ENCODE data around the gene TAAR5. TPM values are rescaled to one million over a fixed set of nuclear protein-coding genes. Genes with fewer than 3 reads are reported as not detected.

Gene TAAR5
- total RNA-seq, 1 experiment from 2014 or later = not detected

DNA sequence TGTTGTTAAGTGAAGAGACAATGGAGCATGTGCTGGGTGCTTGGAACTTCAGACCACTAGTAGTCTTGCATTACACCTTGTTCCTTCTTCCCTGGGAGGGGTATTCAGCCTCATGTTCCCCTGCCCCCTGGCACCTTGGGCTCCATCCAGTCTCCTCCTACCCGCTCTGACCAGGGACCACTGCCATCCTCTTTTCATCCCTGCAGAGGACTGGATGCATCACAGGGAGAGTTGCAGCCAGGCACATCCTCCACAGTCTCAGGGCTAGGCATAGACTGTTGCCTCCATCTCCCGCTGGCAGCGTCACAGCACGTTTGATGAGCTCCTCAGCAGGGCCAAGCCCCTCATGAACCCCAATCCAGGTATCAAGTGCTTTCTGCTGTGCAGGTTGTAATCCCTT is 38.3 kb downstream of the TAAR5 start:
- no peaks in the 10 kb centered on the region for H3K9me3 Mint-ChIP-seq (ENCODE audit: unreplicated experiment)
- TF ChIP-seq, protein P1, sequence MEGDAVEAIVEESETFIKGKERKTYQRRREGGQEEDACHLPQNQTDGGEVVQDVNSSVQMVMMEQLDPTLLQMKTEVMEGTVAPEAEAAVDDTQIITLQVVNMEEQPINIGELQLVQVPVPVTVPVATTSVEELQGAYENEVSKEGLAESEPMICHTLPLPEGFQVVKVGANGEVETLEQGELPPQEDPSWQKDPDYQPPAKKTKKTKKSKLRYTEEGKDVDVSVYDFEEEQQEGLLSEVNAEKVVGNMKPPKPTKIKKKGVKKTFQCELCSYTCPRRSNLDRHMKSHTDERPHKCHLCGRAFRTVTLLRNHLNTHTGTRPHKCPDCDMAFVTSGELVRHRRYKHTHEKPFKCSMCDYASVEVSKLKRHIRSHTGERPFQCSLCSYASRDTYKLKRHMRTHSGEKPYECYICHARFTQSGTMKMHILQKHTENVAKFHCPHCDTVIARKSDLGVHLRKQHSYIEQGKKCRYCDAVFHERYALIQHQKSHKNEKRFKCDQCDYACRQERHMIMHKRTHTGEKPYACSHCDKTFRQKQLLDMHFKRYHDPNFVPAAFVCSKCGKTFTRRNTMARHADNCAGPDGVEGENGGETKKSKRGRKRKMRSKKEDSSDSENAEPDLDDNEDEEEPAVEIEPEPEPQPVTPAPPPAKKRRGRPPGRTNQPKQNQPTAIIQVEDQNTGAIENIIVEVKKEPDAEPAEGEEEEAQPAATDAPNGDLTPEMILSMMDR (IDR thresholded peaks at IDR 0.05; ENCODE audit: insufficient read depth in 1 of 2, low read depth in 1 of 2, low read length in 1 of 2, severe bottlenecking in 1 of 2, unreplicated experiment in 1 of 2) = no peak
- POLR2A ChIA-PET = no interaction called here
- H3K4me1 ChIP-seq = no peaks in the 10 kb centered on the region
- H3K9me3 ChIP-seq = no peaks in the 10 kb centered on the region
- no peak overlapping the region for H3K4me3 Mint-ChIP-seq (ENCODE audit: unreplicated experiment)
- DNase-seq = no peak
- H3K27me3 ChIP-seq (replicated peaks; ENCODE audit: control insufficient read depth, insufficient read depth, low read length) = no peaks in the 10 kb centered on the region
- H3K27me3 Mint-ChIP-seq (ENCODE audit: insufficient read depth, unreplicated experiment) = no peaks in the 10 kb centered on the region
- H3K4me1 Mint-ChIP-seq (ENCODE audit: low read depth, unreplicated experiment) = no peaks in the 10 kb centered on the region
- no peak overlapping the region for H3K4me3 ChIP-seq (ENCODE audit: low read depth, low read length)
- intact Hi-C loops (cut with micrococcal nuclease; ENCODE audit: unreplicated experiment) = no loop called here
- H3K36me3 ChIP-seq (ENCODE audit: control insufficient read depth, insufficient read depth, low read length) = no peaks in the 10 kb centered on the region
- H3K27ac Mint-ChIP-seq (ENCODE audit: unreplicated experiment) = no peak overlapping the region
- H3K36me3 Mint-ChIP-seq (ENCODE audit: insufficient read depth, unreplicated experiment) = no peaks in the 10 kb centered on the region
- BruUV-seq (replicated peaks) = no TSS peak
- CTCF ChIA-PET = no interaction called here

DNA sequence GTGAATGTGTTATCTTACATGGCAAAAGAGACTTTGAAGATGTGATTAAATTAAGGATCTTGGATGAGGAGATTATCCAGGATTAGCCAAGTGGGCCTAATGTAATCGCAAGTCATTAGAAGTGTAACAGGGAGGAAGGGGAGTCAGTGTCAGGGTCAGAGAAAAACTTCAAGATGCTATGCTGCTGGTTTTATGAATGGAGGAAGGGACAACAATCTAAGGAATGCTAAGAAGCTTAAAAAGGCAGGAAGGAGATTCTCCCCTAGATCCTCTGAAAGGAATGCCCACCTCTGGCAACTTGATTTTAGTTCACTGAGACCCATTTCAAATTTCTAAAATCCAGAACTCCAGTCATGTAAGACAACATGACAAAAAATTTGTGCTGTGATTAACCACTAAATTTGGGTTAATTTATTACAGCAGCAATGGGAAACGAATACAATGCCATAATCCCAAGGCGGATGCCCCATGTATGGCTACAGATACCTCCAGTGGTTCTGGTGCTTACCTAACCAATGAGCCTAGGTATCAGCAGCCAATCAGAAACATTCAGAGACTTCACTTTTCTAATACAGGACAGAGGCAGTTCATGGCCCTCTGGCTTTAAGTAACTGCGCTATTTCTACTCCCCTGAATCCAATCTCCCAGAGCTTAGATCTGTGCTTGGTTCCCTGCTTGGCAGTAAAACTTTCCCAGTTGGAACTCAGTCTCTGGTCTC is 40.6 kb downstream of the TAAR5 start:
- ChIA-PET POLR2A (no interaction called here), CTCF (no interaction called here)
- Mint-ChIP-seq H3K27me3 (ENCODE audit: insufficient read depth, unreplicated experiment) (no peaks in the 10 kb centered on the region), H3K27ac (ENCODE audit: unreplicated experiment) (no peak overlapping the region), H3K4me3 (ENCODE audit: unreplicated experiment) (no peak overlapping the region), H3K4me1 (ENCODE audit: low read depth, unreplicated experiment) (no peaks in the 10 kb centered on the region), H3K36me3 (ENCODE audit: insufficient read depth, unreplicated experiment) (no peaks in the 10 kb centered on the region), H3K9me3 (ENCODE audit: unreplicated experiment) (no peaks in the 10 kb centered on the region)
- intact Hi-C loops (cut with micrococcal nuclease; ENCODE audit: unreplicated experiment) = no loop called here
- H3K27me3 ChIP-seq (replicated peaks; ENCODE audit: control insufficient read depth, insufficient read depth, low read length) = no peaks in the 10 kb centered on the region
- no peak overlapping the region for H3K4me3 ChIP-seq (ENCODE audit: low read depth, low read length)
- no TSS peak for BruUV-seq (replicated peaks)
- DNase-seq = no peak
- TF ChIP-seq, protein P1 (IDR thresholded peaks at IDR 0.05; ENCODE audit: insufficient read depth in 1 of 2, low read depth in 1 of 2, low read length in 1 of 2, severe bottlenecking in 1 of 2, unreplicated experiment in 1 of 2) = no peak
- H3K4me1 ChIP-seq = no peaks in the 10 kb centered on the region
- H3K36me3 ChIP-seq (ENCODE audit: control insufficient read depth, insufficient read depth, low read length) = no peaks in the 10 kb centered on the region
- no peaks in the 10 kb centered on the region for H3K9me3 ChIP-seq

DNA sequence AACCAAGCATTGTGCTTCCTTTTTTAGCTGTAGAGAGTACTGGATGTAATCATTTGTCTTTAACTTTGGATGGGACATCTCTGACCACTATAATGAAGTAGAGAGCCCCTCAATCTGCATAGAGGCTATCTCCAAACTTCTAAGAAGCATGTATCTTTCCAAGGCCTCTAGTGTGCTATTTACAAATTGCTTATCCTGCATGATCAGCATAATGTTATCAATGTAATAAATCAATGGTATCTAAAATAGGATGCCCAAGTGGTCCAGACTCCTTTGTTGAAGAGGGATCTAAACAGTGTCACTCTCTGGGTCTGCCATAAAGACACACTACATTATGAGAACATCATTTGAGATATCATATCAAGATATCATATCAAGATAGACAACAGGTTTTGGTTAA is 44.7 kb downstream of the TAAR5 start:
- TF ChIP-seq, protein P1 (IDR thresholded peaks at IDR 0.05; ENCODE audit: insufficient read depth in 1 of 2, low read depth in 1 of 2, low read length in 1 of 2, severe bottlenecking in 1 of 2, unreplicated experiment in 1 of 2) = no peak
- Histone ChIP-seq H3K36me3 (ENCODE audit: control insufficient read depth, insufficient read depth, low read length) (no peaks in the 10 kb centered on the region), H3K4me3 (ENCODE audit: low read depth, low read length) (no peak overlapping the region), H3K9me3 (no peaks in the 10 kb centered on the region), H3K4me1 (no peaks in the 10 kb centered on the region), H3K27me3 (replicated peaks; ENCODE audit: control insufficient read depth, insufficient read depth, low read length) (no peaks in the 10 kb centered on the region)
- POLR2A ChIA-PET = interaction anchor here (0.5 kb wide), 1 partner anchor 593 kb away, joined by 4 read pairs; the partner anchor contains the start of gene CCN2
- CTCF ChIA-PET = interaction anchor here (0.6 kb wide), 1 partner anchor 14 kb away, joined by 3 read pairs; no protein-coding TSS in a partner anchor
- BruUV-seq (replicated peaks) = no TSS peak
- Mint-ChIP-seq H3K9me3 (ENCODE audit: unreplicated experiment) (no peaks in the 10 kb centered on the region), H3K27me3 (ENCODE audit: insufficient read depth, unreplicated experiment) (peaks cover 5% of the 10 kb centered on the region), H3K4me3 (ENCODE audit: unreplicated experiment) (no peak overlapping the region), H3K4me1 (ENCODE audit: low read depth, unreplicated experiment) (no peaks in the 10 kb centered on the region), H3K36me3 (ENCODE audit: insufficient read depth, unreplicated experiment) (no peaks in the 10 kb centered on the region), H3K27ac (ENCODE audit: unreplicated experiment) (no peak overlapping the region)
- intact Hi-C loops (cut with micrococcal nuclease; ENCODE audit: unreplicated experiment) = no loop called here
- DNase-seq = no peak

Other genes starting within 250 kb of the TAAR5 start
- 0.09 TPM in 1 of 2 replicates, not detected in the other for gene MOXD1, start 188.3 kb downstream of the TAAR5 start, total RNA-seq (2022)
- gene STX7, start 76.6 kb downstream of the TAAR5 start, total RNA-seq (2022) = 41.0 and 42.4 TPM in 2 replicates
- not detected in 2 replicates for gene TAAR9, start 51.5 kb downstream of the TAAR5 start, total RNA-seq (2022)
- not detected in 2 replicates for gene TAAR8, start 37.1 kb downstream of the TAAR5 start, total RNA-seq (2022)
- not detected in 2 replicates for gene TAAR6, start 19.4 kb downstream of the TAAR5 start, total RNA-seq (2022)
- not detected in 2 replicates for gene TAAR2, start 34.5 kb upstream of the TAAR5 start, total RNA-seq (2022)
- gene TAAR1, start 69.4 kb upstream of the TAAR5 start, total RNA-seq (2022) = not detected in 2 replicates
- gene VNN1, start 124.3 kb upstream of the TAAR5 start, total RNA-seq (2022) = not detected in 2 replicates
- gene VNN2, start 168.2 kb upstream of the TAAR5 start, total RNA-seq (2022) = not detected in 2 replicates
- 7.8 and 11.3 TPM in 2 replicates for gene SLC18B1, start 208.9 kb upstream of the TAAR5 start, total RNA-seq (2022)
- 1,111 and 1,154 TPM in 2 replicates for gene RPS12, start 224.8 kb upstream of the TAAR5 start, total RNA-seq (2022)

Data from Caco-2 (cell line).